Stimulated activated CD4-positive, alpha-beta T cell treated with anti-CD3 and anti-CD28 coated beads, Interleukin-2, amount 100 ng/mL, for 4 hours (primary cell): Measurements from ENCODE around the gene GIMAP5.

Source experiments
- DNase-seq: peaks from one replicate; pipeline ENCODE4 v3.0.0-alpha.2; 2020; ENCODE audit warnings: low read depth

GIMAP5 gene

GRCh38 chr7:150737265-150738055, at the start of gene GIMAP5:
GIMAP5 (plus strand) TSS chr7:150737418; CDS start chr7:150740885, 3,467 bp downstream.
- peak; percentile 46 for DNase-seq

DNA sequence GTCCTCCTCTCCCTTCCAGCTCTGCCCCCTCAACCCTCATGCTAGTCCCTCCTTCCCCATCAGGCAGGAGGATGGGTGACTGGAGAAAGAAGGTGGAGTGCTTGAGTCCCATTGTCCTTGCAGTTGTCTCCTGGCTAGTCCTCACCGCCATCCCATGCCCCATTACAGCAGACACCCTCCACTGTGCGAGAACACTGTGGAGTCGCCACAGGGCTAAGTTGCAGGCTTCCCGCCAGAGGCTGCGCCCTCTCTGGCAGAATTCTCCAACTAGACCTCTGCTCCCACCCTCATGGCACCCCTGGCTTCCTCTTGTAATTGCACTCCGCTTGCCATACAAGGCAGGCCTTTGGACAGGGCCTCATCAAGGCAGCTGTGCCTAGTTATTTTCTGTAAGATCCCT, 48.6 kb upstream of the GIMAP5 start:
- DNase-seq: no peak

- DNase-seq: no peak
Measured at GRCh38 chr7:150695654-150696053, 41.6 kb upstream of the GIMAP5 start.

GRCh38 chr7:150703209-150703608, 34.0 kb upstream of the GIMAP5 start:
- no peak for DNase-seq

GRCh38 chr7:150715293-150715692, 21.9 kb upstream of the GIMAP5 start:
- no peak for DNase-seq

DNA sequence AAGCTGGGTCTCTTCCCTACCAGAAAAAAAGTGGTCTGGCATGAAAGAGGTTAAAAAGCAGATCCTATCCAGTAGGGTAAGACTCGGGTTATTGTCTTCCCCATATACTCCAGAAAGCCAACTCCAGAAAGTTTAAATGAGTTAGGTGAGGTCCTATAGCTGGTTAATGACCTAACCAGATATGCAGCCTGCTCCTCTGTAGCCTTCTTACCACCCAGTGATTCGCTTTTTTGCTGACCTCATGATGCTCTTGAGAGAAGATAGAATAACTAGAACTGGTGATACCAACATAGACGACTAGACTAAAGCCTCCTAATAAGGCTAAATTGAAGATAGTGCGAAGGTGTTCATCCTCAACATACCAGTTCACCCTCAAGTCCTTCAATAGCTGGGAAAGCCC, 21.5 kb upstream of the GIMAP5 start:
- DNase-seq: no peak

- DNase-seq: peak; percentile 46
Measured at GRCh38 chr7:150716368-150716767, 20.9 kb upstream of the GIMAP5 start, which contains the start of gene GIMAP1. GIMAP1 (plus strand) TSS chr7:150716613; CDS start chr7:150719048, 2,435 bp downstream.

DNA sequence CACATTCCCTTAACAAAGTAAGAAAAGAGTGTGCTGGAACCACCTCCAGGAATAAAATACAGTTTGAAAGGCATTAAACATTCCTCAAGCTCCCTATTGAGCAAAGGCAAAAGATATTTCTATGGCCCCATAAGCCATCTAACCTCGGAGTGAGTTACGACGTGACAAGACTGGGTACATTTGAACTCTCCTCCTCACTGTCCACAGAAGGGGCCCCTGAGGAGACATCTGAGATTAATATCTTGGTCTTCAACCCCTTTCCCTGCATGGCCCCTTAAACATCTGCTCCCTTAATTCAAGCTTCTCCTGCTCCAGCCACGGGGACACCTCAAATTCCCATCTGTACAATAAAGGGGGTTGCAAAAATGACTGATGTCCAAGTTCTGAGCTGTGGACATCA, 20.3 kb upstream of the GIMAP5 start:
- no peak for DNase-seq

GRCh38 chr7:150717814-150718420, 19.3 kb upstream of the GIMAP5 start:
- no peak for DNase-seq

DNA sequence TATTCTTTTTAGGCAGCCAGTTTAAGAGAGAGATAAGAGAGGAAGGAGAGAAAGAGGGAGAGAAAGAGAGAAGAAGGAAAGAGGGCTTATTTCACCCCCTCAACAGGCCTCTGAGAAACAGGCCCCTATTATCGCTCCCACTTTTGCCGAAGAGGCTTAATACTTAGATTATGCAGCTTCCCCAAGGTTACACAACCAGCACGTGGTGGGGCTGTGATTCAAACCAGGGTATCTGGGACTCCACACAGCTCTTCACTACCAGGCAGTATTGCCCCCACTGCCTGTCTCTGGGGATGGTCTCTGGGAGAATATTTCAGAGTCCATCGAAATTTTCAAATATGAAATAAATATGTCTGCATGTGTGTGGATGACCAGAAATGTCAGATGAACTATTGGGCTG, 17.8 kb upstream of the GIMAP5 start:
- no peak for DNase-seq

GRCh38 chr7:150719960-150720891, 17.0 kb upstream of the GIMAP5 start:
- no peak for DNase-seq

- no peak for DNase-seq
Measured at GRCh38 chr7:150721970-150722373, 15.2 kb upstream of the GIMAP5 start.

DNA sequence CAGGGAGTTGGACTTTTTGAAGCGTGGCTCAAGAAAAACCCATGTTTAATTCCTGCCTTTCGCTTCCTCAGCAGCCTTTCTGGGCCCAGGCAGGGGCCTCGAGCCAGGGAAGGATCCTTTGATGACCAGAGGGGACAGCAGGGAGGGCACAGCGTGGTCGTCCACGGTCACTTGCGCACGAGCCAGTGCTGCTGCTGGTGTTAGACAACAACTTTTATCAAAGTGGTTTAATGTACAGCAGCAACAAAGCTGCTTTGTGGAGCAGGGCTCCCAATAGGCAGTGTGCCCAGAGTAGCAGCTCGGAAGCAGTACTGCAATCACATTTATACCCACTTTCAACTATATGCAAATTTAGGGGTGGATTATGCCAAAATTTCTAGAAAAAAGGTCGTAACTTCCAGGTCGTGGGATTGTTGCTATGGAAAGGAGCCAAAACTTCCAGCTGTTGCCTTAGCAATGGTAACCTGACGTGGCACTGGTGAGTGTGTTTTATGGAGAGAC, 14.7 kb upstream of the GIMAP5 start:
- DNase-seq: no peak

DNA sequence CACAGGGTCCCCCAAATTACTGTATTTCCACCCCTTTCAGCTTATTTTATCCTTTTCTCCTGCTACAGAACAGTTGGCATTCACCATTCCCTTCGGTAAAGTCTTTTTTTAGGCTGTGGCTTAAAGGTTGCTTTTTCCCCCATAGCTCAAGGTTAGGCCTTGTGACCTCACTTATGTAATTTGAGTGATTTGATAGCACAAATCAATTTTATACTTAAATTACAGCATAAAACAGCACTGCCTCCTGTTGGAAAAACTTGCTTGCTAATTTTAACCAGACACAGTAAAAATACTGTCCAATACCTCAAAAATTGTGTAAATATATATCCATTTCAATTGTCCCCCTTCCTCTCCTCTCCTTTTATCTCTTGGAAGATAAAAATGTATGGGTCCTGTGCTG, 13.8 kb upstream of the GIMAP5 start:
- DNase-seq: no peak

DNA sequence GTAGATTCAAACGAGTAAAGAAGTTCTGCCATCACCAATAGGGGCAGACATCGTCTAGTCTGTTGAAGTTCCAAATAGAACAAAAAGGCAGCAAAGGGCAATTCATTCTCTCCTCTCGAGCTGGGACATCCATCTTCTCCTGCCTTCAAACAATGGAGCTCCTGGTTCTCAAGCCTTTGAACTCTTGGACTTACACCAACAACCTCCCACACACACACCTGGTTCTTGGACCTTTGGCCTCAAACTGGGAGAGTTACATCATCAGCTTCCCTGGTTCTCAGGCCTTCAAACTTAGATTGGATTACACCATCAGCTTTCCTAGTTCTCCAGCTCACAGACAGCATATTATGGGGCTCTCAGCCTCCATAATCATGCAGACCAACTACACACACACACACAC, 9.8 kb upstream of the GIMAP5 start:
- DNase-seq: no peak

DNA sequence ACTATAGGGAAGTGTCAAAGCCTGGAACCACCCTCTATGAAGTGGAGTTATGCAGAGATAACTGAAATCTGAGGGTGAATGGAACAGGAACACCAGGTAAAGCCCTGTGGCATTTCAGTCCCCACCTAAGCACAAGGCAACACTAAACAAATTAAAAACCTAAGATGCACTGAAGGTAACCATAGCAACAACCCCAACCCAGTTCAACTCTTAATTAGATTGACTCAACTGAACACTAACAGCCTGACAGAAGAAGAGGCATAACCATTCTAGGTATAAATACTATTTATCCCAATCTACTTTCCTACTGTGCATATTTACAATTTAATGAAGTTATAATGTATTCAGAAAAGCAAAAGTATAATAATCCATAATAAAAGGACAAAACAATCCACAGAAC, 9.2 kb upstream of the GIMAP5 start:
- DNase-seq: no peak

GRCh38 chr7:150728609-150729008, 8.6 kb upstream of the GIMAP5 start:
- DNase-seq: no peak

- no peak for DNase-seq
Measured at GRCh38 chr7:150731916-150732315, 5.3 kb upstream of the GIMAP5 start.

DNA sequence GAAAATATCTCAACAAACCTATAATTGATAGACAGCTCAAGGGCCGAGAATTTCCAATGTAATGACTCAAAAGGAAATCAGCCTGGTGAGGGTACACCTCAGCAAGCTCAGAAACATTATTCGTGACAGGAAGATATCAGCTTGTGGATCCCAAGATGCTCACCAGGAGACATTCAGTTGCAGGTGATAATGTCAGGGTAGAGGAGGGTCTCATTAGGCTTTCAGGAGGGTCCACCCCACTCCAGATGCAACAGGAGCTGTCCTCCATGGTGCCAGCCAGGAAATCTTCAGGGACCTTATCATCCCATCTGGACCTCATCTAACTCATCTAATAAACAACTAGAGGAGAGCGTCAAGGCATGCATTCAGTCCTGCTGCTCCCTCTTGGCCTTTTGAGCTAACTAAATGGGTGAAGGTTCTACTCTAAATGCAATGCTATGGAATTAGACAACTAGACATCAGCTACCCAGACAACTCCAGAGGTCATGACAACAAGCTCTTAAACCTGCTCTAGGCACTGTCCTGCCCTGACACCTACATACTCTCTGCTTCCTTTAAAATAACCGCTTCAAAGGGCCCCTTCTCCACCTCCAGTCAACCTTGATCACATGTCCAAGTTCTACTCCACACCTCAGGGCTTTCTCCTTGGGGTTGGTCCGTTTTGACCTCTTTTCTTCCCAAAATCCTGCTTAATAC, 4.3 kb upstream of the GIMAP5 start:
- DNase-seq: no peak

- DNase-seq: no peak
Measured at GRCh38 chr7:150733482-150734095, 3.6 kb upstream of the GIMAP5 start.

DNA sequence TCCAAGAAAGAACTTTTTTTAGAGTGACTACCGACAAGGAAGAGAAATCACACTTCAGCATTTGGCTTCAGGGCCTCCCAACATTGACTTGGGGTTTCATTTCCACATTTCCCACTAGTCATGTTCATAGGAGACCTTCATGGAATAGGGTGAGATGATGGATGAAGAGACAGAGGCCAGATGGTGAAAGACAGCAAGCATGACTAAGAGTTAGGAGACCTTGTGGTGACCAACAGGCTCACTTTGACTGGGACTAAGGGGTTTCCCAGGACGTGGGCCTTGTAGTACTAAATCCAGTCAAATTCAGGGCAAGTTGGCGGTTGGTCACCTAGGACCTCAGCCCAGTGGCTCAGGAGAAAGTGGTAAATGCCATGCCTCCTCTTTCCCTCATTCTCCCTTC, 3.0 kb upstream of the GIMAP5 start:
- DNase-seq: no peak
